ENCODE measurements around the gene ANAPC7.
"Not testable (repeated sequence)": the region's sequence is repeated elsewhere in the genome, so short reads cannot be mapped to it uniquely, and the experiment has no call there.

Gene ANAPC7

DNA sequence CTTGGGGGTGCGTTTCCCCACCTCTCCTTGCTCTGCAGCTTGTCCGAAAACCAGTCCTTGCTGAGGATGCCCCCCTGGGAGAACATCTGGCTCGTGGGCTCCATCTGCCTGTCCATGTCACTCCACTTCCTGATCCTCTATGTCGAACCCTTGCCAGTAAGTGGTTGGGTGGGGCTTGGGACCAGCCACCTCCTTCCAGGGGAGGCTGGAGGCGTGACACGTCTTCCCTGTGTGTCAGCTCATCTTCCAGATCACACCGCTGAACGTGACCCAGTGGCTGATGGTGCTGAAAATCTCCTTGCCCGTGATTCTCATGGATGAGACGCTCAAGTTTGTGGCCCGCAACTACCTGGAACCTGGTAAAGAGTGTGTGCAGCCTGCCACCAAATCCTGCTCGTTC is 57.5 kb downstream of the ANAPC7 start:
- no peak for DNase-seq

DNA sequence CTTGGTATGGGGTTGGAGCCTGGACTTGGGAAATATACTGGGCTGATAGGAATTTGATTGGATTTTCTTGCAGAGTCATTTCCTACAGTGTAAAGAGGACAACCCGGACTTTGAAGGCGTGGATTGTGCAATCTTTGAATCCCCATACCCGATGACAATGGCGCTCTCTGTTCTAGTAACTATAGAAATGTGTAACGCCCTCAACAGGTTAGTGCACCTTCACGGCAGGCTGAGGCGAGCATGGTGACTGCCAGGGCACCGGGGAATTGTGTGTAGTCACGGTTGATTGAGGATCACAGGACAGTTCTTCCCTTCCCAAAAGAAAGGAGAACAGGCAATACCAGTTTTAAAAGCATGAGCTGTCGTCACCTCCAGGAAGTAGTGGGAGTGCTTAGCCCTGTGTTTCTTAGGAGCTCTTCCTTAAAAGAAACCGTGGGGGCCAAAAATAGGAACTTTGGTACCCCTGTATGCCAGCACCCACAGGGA is 58.3 kb downstream of the ANAPC7 start:
- no peak for DNase-seq

DNA sequence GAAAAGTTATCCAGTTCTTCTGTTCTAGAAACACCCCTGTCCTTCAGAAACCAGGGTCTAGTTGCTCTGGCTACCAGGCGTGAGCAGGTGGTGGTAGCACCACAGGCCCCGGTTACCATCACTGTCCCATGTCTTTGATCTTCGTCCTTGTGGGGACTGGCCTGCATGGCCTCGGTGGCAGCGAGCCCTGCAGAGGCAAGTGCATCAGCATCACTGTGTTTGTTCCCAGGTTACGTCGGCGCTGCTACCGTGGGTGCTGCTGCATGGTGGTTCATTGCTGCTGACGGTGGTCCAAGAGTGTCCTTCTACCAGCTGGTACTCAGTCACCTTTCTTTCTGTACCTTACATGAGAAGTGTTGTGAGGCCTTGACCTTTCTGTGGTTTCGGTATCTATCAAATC is 58.9 kb downstream of the ANAPC7 start:
- no peak for DNase-seq

DNA sequence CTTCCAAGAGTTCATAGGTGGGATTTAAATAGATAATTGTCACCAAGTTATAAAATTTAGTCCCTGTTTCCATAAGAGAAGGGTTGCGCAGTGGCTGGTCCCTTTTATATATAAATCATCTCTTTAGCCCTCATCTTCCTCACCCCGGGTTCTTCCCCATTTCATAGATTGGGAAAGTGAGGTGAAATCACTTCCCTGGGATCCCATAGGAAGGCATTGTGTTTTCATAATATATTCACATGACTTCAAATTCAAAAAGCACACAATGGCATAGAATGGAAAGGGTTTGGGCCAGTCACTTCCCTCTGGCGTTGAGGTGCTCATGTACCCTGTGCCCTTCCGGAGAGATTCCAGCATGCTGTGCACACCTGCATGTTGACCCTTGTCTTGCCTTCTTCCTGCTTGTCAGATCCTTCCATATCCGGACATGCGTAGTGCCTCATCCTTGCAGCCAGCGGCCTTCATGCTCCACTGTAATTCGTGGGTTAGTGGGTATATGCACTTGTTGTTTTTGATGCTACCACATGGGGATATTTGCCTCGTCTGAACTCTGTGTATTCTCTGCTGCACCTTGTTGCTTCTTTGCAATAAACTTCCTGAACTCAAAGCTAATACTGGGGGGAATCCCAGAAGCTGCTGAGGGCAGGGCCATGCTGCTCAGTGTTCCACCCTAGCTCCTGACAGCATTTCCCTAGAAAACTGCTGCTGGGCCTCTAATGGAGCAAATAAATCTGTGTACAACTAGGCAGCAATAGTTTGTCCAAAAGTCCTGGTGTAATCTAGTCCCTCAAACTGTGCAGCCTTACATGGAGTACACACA is 59.6 kb downstream of the ANAPC7 start:
- DNase-seq, result no peak

DNA sequence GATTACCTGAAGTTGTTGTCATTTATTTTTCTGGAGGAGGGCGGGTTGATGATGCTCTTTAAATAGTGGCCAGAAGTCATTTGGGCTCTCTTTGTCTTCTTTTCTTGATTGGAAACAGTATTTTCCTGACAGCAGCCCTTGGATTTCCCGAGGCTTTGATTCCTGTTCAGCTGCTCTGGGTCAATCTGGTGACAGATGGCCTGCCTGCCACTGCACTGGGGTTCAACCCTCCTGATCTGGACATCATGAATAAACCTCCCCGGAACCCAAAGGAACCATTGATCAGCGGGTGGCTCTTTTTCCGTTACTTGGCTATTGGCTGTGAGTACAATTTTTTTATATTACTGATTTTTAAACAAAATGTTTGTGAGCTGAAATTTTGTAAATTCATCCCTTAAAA is 60.4 kb downstream of the ANAPC7 start:
- DNase-seq, result no peak

DNA sequence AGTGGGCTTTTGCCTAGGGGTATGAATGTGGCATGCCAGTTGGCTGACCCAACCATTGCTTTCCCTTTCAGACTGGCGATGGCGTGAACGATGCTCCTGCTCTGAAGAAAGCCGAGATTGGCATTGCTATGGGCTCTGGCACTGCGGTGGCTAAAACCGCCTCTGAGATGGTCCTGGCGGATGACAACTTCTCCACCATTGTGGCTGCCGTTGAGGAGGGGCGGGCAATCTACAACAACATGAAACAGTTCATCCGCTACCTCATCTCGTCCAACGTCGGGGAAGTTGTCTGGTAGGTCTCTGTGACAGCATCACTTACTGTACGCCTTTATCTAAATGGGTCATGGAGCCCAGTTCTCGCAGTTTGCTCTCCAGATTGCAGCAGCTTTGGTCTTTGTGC is 61.4 kb downstream of the ANAPC7 start:
- no peak for DNase-seq

DNA sequence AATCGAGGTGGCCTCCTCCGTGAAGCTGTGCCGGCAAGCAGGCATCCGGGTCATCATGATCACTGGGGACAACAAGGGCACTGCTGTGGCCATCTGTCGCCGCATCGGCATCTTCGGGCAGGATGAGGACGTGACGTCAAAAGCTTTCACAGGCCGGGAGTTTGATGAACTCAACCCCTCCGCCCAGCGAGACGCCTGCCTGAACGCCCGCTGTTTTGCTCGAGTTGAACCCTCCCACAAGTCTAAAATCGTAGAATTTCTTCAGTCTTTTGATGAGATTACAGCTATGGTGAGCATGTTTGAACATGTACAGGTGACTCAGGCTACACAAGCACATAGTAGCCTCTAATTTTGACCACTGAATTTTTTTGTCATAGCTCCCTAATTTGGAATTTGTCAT is 62.8 kb downstream of the ANAPC7 start:
- DNase-seq, result no peak

DNA sequence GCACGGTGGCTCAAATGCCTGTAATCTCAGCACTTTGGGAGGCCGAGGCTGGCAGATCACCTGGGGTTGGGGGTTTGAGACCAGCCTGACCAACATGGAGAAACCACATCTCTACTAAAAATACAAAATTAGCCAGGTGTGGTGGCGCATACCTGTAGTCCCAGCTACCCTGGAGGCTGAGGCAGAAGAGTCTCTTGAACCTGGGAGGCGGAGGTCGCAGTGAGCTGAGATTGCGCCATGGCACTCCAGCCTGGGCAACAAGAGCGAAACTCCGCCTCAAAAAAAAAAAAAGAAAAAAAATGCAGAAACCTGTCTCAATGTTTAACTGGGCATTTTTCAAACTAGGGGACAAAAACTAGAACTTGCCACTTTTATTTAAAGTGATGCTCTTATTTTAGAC is 63.2 kb downstream of the ANAPC7 start:
- DNase-seq, result not testable (repeated sequence)

DNA sequence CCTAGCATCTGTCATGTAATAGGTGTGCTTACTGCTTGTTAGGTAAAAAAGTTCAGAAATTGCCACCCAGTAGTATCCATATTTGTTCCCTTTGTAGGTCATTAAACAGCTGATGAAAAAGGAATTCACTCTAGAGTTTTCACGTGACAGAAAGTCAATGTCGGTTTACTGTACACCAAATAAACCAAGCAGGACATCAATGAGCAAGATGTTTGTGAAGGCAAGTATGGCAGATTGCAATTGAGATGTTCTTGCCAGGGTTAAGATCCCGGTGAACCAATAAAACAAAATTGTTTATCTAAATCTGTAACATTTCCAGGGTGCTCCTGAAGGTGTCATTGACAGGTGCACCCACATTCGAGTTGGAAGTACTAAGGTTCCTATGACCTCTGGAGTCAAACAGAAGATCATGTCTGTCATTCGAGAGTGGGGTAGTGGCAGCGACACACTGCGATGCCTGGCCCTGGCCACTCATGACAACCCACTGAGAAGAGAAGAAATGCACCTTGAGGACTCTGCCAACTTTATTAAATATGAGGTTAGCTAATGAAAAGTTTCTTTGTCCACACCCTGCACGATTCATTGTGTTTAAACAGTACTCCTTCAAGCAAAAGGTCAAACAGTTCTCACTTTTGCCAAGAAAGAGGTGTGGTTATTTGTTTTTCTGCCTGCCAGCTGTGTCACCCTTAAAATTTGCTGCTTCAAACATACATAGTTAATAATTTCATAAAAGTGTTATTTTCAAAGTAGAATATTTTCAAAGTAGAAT is 64.1 kb downstream of the ANAPC7 start:
- no peak for DNase-seq

DNA sequence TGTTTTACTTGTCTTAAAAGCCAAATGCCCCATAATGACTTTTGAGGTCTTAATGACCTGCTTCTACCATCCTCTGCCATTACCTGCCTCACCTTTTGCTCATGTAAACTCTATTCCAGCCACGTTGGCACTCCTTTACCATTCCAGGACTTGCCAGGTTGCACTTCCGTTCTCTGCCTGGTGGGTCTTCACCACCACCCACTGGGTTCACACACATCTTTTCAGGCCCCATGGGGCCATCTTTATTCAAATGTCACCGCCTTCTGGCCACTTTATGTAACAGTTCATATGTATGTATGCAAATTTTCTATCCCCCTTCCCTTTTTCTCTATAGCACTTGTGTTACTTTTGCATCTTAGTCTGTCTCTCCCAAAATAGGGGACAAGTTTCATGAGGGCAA is 64.8 kb downstream of the ANAPC7 start:
- DNase-seq, result no peak

DNA sequence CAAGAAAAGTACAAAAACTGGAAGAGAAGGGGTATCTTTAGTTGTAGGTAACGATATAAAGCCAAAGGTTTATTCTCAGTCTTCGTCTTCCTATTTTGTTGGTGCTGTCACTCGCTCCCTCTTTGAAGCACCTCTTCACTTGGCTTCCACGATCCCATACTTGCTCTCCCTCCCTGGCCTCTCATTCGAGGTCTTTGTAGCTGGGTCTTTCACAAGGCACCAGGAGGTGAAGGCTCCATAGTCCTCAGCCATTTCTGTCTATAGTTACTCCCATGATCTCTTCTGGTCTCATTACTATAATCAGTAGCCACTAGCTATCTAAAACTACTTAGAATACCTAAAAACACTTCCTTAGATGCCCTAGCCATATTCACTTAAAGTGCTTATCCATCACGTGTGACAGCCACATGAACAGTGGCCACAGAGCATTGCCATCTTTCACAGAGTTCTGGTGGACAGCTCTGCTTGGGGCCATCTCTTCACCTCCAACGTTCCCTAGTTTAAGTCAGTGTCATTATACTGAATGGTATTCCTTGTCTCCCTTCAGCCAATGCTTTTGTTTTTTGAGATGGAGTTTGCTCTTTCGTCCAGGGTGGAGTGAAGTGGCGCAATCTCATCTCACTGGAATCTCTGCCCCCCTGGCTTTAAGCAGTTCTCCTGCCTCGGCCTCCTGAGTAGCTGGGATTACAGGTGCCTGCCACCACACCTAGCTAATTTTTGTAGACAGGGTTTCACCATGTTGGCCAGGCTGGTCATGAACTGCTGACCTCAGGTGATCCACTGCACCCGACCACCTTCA is 65.4 kb downstream of the ANAPC7 start:
- DNase-seq, result no peak

DNA sequence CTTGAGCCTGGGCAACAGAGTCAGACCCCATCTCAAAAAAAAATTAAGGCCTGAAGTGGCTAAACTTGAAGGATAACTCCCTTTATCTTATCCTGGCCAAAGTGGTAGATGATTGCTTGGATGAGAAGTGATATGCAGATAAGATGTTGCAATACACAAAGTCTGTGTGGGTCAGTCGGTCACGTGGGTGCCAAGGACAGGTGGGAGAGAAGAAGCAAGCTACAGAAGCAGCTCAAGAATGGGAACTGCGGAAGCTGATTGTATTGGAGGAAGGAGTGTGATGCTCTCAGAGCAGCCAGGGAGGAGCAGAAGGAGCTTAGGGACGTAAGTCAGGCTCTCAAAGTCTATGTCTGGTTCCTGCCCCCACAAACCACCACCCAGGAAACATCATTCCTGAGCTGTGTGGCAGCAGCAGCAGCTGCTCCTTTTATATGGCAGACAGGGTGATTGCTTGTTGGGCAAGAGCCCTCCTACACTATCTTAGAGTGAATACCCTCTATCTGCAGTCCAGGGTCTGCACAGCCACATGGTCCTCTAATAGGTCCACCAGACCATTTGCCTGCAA is 67.9 kb downstream of the ANAPC7 start:
- DNase-seq, result no peak

DNA sequence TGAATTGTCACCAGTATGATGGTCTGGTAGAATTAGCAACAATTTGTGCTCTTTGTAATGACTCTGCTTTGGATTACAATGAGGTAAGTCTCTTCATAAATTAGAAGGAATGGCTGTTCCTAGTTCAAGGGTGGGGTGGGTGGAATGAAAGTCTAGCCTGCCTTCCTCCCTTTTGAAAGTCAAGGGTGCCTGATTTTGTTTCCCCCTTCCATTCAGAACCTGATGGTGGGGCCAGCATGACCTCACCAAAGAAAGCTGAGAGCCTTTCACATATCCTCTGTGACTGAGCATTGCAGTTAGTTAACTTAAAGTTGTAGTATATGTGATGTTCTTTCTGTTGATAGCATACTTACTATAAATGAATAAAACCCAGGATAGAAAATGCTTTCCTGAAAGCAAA is 70.3 kb downstream of the ANAPC7 start:
- DNase-seq, result no peak

DNA sequence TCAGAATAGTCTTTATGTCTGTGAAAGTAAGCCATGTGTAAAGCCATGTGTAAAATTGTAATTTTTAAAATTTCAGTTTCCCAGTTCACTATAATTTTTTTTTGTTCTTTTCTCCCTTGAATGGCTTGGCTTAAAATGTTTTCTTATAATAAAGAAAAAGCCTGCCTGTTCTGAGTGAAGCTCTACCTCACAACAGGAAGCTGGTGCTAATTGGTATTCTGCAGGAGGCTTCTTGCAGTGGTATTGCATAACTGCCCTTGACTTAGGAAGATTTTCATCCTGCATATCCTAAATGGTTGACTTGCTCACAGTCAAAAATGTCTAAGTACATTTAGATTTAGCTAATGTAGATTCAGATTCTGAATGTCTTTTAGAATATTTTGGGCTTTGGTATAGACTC is 73.0 kb downstream of the ANAPC7 start:
- DNase-seq, result no peak

DNA sequence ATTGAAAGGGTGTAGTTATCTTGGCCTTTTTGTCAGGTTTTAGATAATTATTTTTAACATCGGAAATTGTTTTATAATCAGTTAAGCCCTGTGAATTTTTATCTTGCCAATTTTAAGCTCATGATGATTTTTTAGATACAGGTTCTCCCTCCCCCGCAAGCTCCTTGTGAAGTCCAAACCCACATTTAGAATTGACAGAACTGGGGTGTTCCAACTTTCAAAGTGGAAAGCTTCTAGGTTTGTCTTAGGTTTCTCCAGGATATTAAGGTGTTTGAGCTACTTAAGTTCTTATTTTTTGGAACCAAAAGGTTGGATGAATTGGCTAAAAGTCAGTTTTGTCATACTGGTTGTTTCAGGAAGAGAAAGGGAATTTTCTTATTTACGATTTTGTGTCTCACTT is 73.4 kb downstream of the ANAPC7 start:
- DNase-seq, result no peak

DNA sequence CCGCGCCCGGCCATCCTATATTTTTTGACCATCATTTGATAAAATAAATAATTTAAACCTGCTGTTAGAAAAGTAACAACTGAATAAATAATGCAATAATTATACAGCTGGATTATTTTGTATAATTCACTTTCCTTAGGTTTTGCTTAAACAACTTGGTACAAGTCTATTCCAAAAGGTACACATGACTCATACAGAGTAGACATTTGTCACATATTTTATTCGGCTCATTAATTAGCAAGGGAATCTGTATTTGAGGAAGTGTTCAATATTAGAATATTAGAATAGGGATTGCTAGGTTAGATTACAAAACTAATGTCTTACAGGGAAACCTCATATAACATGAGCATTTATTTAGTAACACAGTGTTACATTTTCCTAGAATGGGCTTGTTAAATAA is 73.8 kb downstream of the ANAPC7 start:
- no peak for DNase-seq

Data from NCI-H146 (cell line).